ENCODE results near the gene SORCS1.

The SORCS1 gene

GRCh38 chr10:106672517-106673175 is 491.9 kb downstream of the SORCS1 start:
- no peak for DNase-seq

GRCh38 chr10:106661767-106662140 is 502.8 kb downstream of the SORCS1 start:
- peak in 14 of 58 donors; percentile 2 to 52 (median 11) for DNase-seq

GRCh38 chr10:106661133-106661766 is 503.3 kb downstream of the SORCS1 start:
- DNase-seq: no peak

- no peak for DNase-seq
Measured at GRCh38 chr10:106660550-106660949, 504.0 kb downstream of the SORCS1 start.

- no peak for DNase-seq
Measured at GRCh38 chr10:106655636-106656035, 508.9 kb downstream of the SORCS1 start.

- no peak for DNase-seq
Measured at GRCh38 chr10:106655165-106655564, 509.3 kb downstream of the SORCS1 start.

GRCh38 chr10:106652279-106652678 is 512.2 kb downstream of the SORCS1 start:
- no peak for DNase-seq

- DNase-seq: no peak
Measured at GRCh38 chr10:106648534-106649481, 515.7 kb downstream of the SORCS1 start.

- DNase-seq: peak in 12 of 58 donors; percentile 1 to 41 (median 11)
Measured at GRCh38 chr10:106643473-106643872, 521.0 kb downstream of the SORCS1 start.

GRCh38 chr10:106637873-106638272 is 526.6 kb downstream of the SORCS1 start:
- no peak for DNase-seq

GRCh38 chr10:106636766-106637491 is 527.6 kb downstream of the SORCS1 start:
- no peak for DNase-seq

GRCh38 chr10:106635947-106636346 is 528.6 kb downstream of the SORCS1 start:
- no peak for DNase-seq

GRCh38 chr10:106631016-106631702 is 533.3 kb downstream of the SORCS1 start:
- DNase-seq: no peak

GRCh38 chr10:106626371-106626770 is 538.1 kb downstream of the SORCS1 start:
- no peak for DNase-seq

- DNase-seq: no peak
Measured at GRCh38 chr10:106625751-106626150, 538.8 kb downstream of the SORCS1 start.

GRCh38 chr10:106619346-106619745 is 545.2 kb downstream of the SORCS1 start:
- no peak for DNase-seq

- DNase-seq: peak in 1 of 58 donors; percentile 5
Measured at GRCh38 chr10:106618646-106619045, 545.9 kb downstream of the SORCS1 start.

GRCh38 chr10:106615081-106615480 is 549.4 kb downstream of the SORCS1 start:
- no peak for DNase-seq

GRCh38 chr10:106614293-106614692 is 550.2 kb downstream of the SORCS1 start:
- no peak for DNase-seq

- DNase-seq: no peak
Measured at GRCh38 chr10:106612381-106612780, 552.1 kb downstream of the SORCS1 start.
